NCI-H82 treated with DMSO at 0.1 percent for 48 hours (cell line): Measurements from ENCODE around the gene MICAL2.

Experiments
- DNase-seq: peaks from one replicate; lab custom pipeline; 2025; ENCODE audit not compliant: unreplicated experiment; lab: John Stamatoyannopoulos, UW

Gene MICAL2

GRCh38 chr11:12269446-12270214 lies 159.2 kb downstream of the MICAL2 start:
- DNase-seq = no peak

DNA sequence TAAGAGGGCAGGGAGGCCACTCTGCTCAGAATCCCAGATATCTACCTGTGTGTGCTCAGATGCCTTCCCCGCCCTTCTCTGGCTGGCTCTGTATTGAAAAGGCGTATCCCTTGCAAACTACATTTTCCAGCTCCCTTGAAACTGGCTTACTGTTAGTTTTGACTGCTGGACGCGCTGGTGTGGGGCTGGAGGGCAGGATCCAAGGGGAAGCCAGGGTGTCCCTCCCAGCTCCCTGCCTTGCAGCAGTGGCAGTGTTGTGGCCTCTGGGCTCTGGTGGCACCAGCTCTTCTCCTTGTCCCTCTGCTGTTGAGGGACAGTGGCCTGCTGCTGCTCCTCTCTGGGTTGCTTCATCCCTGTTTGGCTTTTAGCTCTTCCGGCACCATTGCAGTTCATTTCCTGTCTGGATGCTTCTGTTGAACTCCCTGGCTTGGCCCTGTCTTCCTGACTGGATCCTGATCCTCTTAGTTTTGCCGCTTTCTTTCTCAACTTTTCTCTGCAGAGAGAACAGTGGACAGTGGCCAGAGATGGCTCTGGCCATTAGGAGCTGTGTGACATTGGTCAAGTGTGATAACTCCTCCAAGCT lies 159.9 kb downstream of the MICAL2 start:
- no peak for DNase-seq

DNA sequence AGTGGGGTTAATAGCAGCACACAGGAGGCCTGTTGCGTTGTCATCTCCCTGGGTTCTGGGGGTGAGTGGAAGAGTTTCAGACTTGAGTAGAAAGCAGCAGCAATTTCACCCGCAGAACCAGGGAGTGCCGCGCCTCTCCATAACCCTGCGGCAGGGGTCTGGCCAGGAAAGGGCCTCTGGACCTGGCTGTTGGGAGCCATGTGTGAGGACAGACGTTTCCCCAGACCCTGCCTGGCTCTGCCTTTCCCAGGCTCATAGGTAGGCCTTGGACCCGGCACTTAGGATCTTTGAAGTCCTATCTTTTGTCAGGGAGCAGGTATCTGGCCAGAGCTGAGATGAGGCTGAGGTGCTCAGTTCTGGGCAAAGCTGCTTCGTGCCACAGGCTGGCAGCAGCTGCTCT lies 160.4 kb downstream of the MICAL2 start:
- no peak for DNase-seq

GRCh38 chr11:12271241-12271640 lies 160.9 kb downstream of the MICAL2 start:
- DNase-seq = no peak

GRCh38 chr11:12271826-12272366 lies 161.5 kb downstream of the MICAL2 start:
- no peak for DNase-seq

DNA sequence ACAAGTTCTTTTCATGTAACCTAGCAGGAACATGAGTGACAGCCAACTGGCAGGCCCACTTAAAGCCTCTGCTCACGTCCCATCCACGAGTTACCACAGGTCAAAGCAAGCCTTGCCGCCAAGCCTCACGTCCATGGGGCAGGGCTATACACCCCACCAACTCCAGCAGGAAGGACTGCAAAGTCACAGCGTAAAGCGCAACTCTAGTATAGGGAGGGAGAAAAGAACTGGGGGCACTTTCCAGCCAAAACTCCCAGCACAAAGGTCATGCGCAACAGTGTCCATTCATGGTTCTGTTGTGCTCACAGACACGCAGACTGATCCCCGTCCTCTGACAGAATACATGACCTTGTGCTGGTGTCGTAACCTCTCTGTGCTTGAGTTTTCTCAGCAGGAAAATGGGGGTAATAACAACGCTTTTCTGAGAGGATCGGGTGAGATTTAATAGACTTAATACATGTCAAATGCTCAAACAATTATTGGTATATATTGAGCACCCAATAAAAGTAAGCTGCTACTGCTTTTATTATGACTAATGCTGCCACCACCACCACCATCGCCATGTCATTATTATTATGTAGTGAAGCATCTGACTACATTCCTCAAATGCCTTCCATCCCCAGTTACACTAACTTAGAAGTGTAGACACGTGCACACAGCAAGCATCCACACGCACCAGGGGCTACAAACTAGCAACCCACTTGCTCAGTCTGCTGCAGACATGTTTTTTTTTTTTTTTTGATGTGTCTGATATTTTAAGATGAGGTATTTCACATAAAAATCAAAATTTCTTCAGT lies 162.6 kb downstream of the MICAL2 start:
- DNase-seq = no peak

- DNase-seq = no peak
Observed at GRCh38 chr11:12273618-12273995, 163.2 kb downstream of the MICAL2 start.

GRCh38 chr11:12274056-12274455 lies 163.7 kb downstream of the MICAL2 start:
- no peak for DNase-seq

DNA sequence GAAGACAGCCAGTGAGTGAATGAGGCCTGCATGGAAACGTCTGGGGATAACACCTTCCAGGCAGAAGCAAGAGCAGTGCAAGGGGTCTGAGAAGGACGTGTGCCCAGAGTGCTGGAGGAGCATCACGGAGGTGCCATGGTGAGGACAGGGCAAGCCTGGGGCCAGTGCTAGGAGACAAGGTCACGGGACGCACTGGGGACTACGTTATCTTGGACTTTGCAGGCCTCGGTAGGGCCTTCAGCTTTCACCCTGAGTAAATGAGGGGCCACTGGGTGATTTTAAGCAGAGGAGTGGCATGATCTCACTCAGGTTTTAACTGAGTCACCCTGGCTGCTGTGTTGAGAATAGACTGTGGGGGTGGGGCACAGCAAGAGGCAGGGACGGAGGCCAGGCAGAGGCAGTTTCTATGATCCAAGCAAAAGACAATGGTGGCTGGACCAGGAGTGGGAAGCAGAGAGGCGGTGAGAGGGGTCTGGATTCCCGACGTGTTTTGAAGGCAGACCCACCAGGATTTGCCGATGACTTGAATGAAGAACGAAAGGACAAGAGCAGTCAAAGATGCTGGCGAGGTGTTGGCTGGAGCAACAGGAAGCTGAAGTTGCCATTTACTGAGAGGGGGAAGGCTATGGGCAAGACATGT lies 164.3 kb downstream of the MICAL2 start:
- DNase-seq = no peak

DNA sequence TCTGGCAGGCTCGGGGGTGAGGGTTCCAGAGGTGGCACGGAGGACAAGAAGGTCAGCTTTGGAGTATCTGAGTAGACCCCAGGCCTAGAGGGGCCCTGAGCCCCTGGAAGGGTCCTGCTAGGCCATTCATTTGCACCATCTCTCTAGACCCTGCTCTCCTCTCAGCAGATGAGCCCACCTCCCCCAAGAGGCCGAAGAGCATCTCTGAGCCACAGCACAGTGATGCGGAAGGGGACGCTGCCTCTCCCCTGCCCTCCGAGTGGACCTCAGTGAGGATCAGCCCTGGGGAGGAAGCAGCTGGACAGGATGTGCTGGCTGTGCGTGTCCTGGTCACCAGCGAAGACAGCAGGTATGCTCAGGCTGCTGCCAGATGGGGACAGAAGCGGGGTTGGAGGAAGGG lies 165.4 kb downstream of the MICAL2 start:
- no peak for DNase-seq

GRCh38 chr11:12276356-12276755 lies 166.0 kb downstream of the MICAL2 start:
- no peak for DNase-seq

DNA sequence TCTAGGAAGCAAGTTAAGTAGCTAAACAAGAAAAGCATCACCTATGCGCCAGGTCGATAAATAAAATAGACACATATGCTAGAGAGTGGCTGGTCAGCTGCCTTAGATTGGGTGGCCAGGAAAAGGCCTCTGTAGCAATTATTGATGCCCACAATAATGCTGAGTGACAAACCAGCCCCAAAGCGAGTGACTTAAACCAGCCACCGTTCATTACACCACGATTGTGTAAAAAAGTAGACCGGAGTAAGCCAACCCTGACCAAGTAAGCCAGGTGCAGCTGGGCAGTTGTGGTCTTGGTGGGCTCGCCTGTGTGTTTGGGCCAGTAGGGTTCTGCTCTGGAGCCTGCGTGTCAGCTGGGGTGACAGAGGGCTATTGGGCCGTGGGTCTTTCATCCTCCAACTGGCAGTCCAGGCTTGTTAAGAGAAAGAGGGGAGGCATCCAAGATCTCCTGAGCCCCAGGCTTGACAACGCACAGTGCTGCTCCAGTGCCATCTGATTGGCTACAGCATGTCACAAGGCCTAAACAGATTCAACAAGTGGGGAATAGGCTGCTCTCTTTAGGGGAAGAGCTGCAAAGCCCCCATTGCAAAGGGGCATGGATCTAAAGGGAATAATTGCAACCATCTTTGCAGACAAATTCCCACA lies 166.6 kb downstream of the MICAL2 start:
- no peak for DNase-seq

GRCh38 chr11:12278766-12279671 lies 168.6 kb downstream of the MICAL2 start:
- DNase-seq = no peak

- DNase-seq = no peak
Observed at GRCh38 chr11:12279672-12280108, 169.3 kb downstream of the MICAL2 start.

DNA sequence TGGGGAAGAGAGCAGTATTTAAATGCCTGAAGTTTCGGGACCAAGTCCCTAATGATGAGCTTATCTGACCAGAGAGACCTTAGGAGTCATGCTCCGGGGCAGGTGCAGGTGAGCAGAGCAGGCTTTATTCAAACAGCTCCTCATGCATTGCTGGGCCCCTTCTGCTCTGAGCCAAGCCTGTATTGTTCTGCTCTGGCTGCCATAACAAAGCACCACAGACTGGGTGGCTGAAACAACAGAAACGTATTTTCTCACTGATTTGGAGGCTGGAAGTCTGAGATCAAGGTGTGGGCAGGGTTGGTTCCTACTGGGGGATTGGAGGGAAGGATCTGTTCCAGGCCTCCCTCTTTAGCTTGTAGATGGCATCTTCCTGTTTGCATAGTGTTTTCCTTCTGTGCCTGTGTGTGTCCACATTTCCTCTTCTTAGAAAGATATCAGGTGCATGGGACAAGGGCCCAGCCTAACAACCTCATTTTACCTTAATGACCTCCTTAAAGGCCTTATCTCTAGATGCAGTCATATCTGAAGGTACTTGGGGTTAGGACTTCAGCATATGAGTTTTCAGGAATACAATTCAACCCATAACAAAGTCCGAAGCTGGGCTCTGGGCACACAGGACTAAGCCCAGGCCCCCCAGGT lies 169.9 kb downstream of the MICAL2 start:
- DNase-seq = no peak

DNA sequence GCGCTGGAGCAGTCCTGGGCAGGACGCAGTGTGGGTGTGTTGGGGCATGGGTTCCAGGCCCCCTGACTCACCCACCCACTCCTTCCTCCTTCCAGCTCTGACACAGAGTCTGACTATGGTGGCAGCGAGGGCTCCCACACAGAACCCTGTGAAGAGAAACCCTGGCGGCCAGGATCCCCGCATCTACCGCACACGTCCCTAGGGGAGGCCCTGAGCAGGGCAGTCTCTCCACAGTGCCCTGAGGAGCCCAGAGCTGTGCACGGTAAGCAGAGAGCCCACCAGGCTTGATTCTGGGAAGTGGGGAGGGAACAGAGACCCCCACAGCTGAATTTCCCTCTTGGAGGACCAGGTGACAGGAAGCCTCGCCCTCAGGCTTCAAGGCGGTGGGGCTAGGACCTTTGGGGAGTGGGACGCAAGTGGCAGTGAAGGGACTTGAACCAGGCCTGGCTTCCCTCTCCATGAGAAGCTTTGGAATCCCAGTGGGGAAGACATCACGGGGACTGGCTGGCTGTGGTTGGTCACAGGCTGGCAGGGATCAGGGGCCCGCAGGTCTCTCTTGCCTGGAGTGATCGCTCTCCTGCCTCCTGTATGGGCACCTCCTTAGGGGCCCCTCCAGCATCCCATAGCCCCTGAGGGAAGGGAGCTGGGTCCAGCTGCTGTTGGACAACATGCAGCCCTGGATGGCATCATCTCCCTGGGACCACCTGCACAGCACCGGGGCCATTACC lies 170.6 kb downstream of the MICAL2 start:
- DNase-seq = no peak

- DNase-seq = peak; percentile 40
Observed at GRCh38 chr11:12281571-12282478, 171.4 kb downstream of the MICAL2 start.

DNA sequence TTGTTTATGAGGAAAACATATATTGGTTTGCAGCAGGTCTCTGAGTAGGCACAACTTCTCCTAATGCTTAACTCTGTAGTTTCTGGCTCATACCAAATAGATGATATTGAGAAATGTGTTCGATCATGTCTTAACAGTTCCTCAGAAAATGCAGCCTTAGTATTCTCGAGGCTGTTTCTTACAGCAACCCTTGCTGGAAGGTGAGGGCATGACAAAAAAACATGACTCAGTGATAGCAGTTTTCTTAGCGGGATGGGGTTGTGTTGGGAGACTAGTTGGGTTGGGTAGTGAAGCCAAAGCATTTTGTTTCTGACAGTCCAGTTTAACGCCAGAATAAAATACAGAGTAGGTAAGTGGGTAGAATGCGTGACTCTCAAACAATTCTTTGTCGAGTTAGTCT lies 172.3 kb downstream of the MICAL2 start:
- DNase-seq = no peak
